ENCODE measurements around the gene ATF7. TPM values are rescaled to one million over a fixed set of nuclear protein-coding genes. Genes with fewer than 3 reads are reported as not detected.

Gene ATF7
- total and polyA plus RNA-seq, 9 of the 15 experiments (the other 6 are each of a cell fraction or from before 2014, with no cell fraction given): 10.6 to 30.4 (median 20.7) TPM

DNA sequence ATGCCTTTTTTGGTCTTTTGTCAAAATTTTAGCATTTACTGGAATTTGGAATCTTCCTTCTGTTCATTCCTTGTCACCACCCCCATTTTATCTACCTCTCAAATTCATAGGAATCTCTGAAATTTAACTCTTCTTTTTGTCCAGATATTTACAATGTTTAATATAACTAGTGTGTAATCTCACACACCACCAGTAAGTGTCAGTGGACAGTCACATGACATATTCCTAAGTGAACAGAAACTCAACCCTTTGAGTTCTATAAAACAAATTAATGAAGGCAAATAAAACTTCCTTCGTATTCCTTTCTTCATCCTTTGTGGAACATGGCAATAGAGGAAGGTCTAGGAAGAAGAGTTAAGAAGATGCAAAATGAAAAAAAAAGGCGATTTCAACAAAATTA, 26.6 kb downstream of the ATF7 start (continued):
- TF ChIP-seq MEIS2 (IDR thresholded peaks at IDR 0.05; ENCODE audit: partially characterized antibody) (no peak), RAD51 (IDR thresholded peaks at IDR 0.05; ENCODE audit: borderline replicate concordance, low read depth) (peak; percentile 38; the same call in 1 of the 2 replicates), ZNF12 (CRISPR knock-in tag; IDR thresholded peaks at IDR 0.05) (no peak), HDAC2 (IDR thresholded peaks at IDR 0.05) (no peak), ZSCAN32 (CRISPR knock-in tag; IDR thresholded peaks at IDR 0.05) (no peak), RUNX1 (IDR thresholded peaks at IDR 0.05; ENCODE audit: low read depth) (no peak), MTA1 (IDR thresholded peaks at IDR 0.05; ENCODE audit: borderline replicate concordance) (no peak), TOE1 (IDR thresholded peaks at IDR 0.05; ENCODE audit: borderline replicate concordance) (peak; percentile 71; the same call in 1 of the 2 replicates), TOE1 (CRISPR knock-in tag; IDR thresholded peaks at IDR 0.05; ENCODE audit: borderline replicate concordance, low read depth) (no peak), NFE2 (IDR thresholded peaks at IDR 0.05; ENCODE audit: low read depth) (no peak), PHF20 (IDR thresholded peaks at IDR 0.05; ENCODE audit: partially characterized antibody) (no peak), MAFG (tag; conservative IDR thresholded peaks at IDR 0.05) (no peak), PCBP2 (IDR thresholded peaks at IDR 0.05; ENCODE audit: low read depth, low read length, poor library complexity, severe bottlenecking) (no peak), NR1H2 (CRISPR knock-in tag; IDR thresholded peaks at IDR 0.05) (no peak), KLF10 (CRISPR knock-in tag; IDR thresholded peaks at IDR 0.05) (no peak), MTA3 (IDR thresholded peaks at IDR 0.05; ENCODE audit: borderline replicate concordance) (no peak), ZNF57 (CRISPR knock-in tag; IDR thresholded peaks at IDR 0.05) (no peak), ELK1 (CRISPR knock-in tag; IDR thresholded peaks at IDR 0.05) (no peak), CTBP1 (IDR thresholded peaks at IDR 0.05; ENCODE audit: borderline replicate concordance) (no peak), CHCHD3 (CRISPR knock-in tag; IDR thresholded peaks at IDR 0.05) (no peak), EHMT2 (IDR thresholded peaks at IDR 0.05) (no peak), HLTF (IDR thresholded peaks at IDR 0.05) (no peak), ZBTB1 (CRISPR knock-in tag; IDR thresholded peaks at IDR 0.05; ENCODE audit: borderline replicate concordance, low read depth) (no peak), ZNF253 (CRISPR knock-in tag; conservative IDR thresholded peaks at IDR 0.05) (no peak), RAD21 (CRISPR knock-in tag; conservative IDR thresholded peaks at IDR 0.05 in 1 of 2, IDR thresholded peaks at IDR 0.05 in 1 of 2) (peak in 1 of 2 experiments; percentile 42; a peak in 1 of 4 replicates)
- TF ChIP-seq, protein P1, sequence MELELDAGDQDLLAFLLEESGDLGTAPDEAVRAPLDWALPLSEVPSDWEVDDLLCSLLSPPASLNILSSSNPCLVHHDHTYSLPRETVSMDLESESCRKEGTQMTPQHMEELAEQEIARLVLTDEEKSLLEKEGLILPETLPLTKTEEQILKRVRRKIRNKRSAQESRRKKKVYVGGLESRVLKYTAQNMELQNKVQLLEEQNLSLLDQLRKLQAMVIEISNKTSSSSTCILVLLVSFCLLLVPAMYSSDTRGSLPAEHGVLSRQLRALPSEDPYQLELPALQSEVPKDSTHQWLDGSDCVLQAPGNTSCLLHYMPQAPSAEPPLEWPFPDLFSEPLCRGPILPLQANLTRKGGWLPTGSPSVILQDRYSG (tag; conservative IDR thresholded peaks at IDR 0.05; ENCODE audit: low read depth): no peak
- TF ChIP-seq, protein P2, sequence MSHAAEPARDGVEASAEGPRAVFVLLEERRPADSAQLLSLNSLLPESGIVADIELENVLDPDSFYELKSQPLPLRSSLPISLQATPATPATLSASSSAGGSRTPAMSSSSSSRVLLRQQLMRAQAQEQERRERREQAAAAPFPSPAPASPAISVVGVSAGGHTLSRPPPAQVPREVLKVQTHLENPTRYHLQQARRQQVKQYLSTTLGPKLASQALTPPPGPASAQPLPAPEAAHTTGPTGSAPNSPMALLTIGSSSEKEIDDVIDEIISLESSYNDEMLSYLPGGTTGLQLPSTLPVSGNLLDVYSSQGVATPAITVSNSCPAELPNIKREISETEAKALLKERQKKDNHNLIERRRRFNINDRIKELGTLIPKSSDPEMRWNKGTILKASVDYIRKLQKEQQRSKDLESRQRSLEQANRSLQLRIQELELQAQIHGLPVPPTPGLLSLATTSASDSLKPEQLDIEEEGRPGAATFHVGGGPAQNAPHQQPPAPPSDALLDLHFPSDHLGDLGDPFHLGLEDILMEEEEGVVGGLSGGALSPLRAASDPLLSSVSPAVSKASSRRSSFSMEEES (CRISPR knock-in tag; IDR thresholded peaks at IDR 0.05): peak; percentile 90

Data from K562 (cell line).